ENCODE measurements around the gene AGER.

Gene AGER

DNA sequence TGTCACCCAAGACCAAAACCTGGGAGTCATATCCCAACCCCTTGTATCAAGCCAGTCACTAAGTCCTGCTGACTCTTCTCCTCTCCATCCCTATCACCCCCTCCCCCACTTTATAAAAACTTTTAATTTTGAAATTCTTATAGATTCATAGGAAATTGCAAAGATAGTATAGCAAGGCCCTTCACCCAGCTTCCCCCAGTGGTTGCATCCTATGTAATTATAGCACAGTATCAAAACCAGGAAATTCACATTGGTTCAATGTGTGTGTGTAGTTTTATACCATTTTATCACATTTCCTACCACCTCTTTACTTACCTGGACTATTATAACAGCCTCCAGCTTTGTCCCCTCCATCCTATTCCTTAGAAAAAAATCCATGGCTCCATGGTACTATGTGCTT lies 26.0 kb downstream of the AGER start:
- no peak overlapping the region for H3K4me3 ChIP-seq (ENCODE audit: insufficient read depth, low read depth, low read length, poor library complexity, severe bottlenecking)
- no peak for DNase-seq
- no peak overlapping the region for H3K27ac ChIP-seq (ENCODE audit: insufficient read depth, low read length, poor library complexity, severe bottlenecking)
- no peaks in the 10 kb centered on the region for H3K27me3 ChIP-seq (replicated peaks; ENCODE audit: control insufficient read depth, insufficient read depth, low read length, poor library complexity, severe bottlenecking)
- no peaks in the 10 kb centered on the region for H3K9me3 ChIP-seq (ENCODE audit: control insufficient read depth, low read length)
- peaks cover 14% of the 10 kb centered on the region for H3K4me1 ChIP-seq (ENCODE audit: control insufficient read depth, insufficient read depth, low read length, poor library complexity, severe bottlenecking)
- H3K36me3 ChIP-seq (ENCODE audit: control insufficient read depth, insufficient read depth, low read length) = no peaks in the 10 kb centered on the region

- Histone ChIP-seq H3K27me3 (replicated peaks; ENCODE audit: control insufficient read depth, insufficient read depth, low read length, poor library complexity, severe bottlenecking) (no peaks in the 10 kb centered on the region), H3K27ac (ENCODE audit: insufficient read depth, low read length, poor library complexity, severe bottlenecking) (no peak overlapping the region), H3K36me3 (ENCODE audit: control insufficient read depth, insufficient read depth, low read length) (no peaks in the 10 kb centered on the region), H3K9me3 (ENCODE audit: control insufficient read depth, low read length) (no peaks in the 10 kb centered on the region), H3K4me1 (ENCODE audit: control insufficient read depth, insufficient read depth, low read length, poor library complexity, severe bottlenecking) (peaks cover 14% of the 10 kb centered on the region), H3K4me3 (ENCODE audit: insufficient read depth, low read depth, low read length, poor library complexity, severe bottlenecking) (no peak overlapping the region)
- no peak for DNase-seq
Measured at GRCh38 chr6:32156891-32157290, 27.2 kb downstream of the AGER start.

DNA sequence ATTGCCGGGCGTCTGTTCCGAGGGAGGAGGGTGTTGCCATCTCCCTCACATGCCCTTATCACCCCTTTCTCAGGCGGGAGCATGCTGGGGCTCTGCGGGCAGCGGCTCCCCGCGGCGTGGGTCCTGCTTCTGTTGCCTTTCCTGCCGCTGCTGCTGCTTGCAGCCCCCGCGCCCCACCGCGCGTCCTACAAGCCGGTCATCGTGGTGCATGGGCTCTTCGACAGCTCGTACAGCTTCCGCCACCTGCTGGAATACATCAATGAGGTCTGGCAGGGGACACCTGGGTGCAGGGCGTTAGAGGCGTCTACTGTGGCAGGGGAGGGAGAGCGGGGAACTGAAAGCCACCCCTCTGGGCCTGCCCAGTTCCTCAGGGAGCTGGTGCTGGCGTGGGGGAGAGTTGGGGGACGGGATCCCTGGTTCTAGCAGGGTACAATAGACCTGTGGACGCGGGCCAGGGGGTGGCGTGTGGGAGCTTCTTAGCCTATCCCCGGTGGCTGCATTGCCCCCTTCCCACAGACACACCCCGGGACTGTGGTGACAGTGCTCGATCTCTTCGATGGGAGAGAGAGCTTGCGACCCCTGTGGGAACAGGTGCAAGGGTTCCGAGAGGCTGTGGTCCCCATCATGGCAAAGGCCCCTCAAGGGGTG lies 29.4 kb downstream of the AGER start:
- Histone ChIP-seq H3K27me3 (replicated peaks; ENCODE audit: control insufficient read depth, insufficient read depth, low read length, poor library complexity, severe bottlenecking) (no peaks in the 10 kb centered on the region), H3K36me3 (ENCODE audit: control insufficient read depth, insufficient read depth, low read length) (no peaks in the 10 kb centered on the region), H3K27ac (ENCODE audit: insufficient read depth, low read length, poor library complexity, severe bottlenecking) (peak overlapping the region; percentile 61), H3K4me1 (ENCODE audit: control insufficient read depth, insufficient read depth, low read length, poor library complexity, severe bottlenecking) (peaks cover 14% of the 10 kb centered on the region), H3K9me3 (ENCODE audit: control insufficient read depth, low read length) (no peaks in the 10 kb centered on the region), H3K4me3 (ENCODE audit: insufficient read depth, low read depth, low read length, poor library complexity, severe bottlenecking) (peak overlapping the region; percentile 67)
- peak; percentile 35 to 45 (median 41) for DNase-seq

DNA sequence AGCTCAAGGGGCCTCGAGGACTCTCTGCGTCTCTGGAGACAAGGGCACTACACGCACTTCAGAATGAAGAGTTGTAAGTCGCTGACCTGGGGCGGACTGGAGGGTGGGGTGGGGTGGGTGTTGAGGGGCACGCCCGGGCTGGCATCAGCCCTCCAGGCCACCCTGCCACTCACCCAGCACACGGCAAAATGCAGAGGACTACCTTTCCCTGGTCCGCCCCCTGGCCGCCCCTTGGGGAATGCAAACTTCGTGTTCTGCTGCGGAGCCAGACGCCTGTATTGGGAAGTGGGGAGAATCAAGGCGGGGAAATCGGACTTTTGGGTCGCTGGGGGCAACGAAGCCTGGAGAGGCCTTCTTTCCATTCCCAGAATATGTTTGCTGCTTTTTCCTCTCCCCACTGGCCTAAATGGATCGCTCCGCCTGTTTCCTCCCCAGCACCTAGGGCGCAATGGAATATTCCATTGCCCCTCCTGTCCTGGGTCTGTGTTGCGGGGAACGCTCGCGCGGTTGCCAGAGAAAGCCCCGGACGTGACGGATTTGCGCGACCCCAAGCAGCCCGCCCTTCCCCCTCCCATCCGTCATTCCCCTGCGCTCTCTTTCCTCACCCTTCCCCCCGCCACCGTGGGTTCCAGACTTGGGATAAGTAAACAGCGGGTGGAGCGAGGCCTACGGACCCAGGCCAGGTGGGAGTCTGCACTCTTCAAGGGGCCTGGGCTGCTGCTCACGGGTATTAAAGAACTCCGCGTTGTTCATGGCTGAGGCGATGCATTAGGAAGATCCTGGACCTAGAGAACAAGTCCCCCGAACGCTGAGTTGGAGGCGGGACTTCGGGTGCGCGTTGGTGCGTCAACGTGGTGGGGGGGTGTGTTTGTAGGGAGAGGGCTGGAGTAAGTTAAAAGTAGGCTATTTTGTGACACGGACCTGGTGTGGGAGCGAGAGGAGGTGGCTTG lies 30.2 kb downstream of the AGER start, which contains the start of gene PPT2:
PPT2 (plus strand) TSS at position 578 of the 950 bp plus-strand sequence. CDS start 454 bp downstream, outside the sequence.
- Histone ChIP-seq H3K4me1 (ENCODE audit: control insufficient read depth, insufficient read depth, low read length, poor library complexity, severe bottlenecking) (peaks cover 19% of the 10 kb centered on the region), H3K9me3 (ENCODE audit: control insufficient read depth, low read length) (no peaks in the 10 kb centered on the region), H3K27ac (ENCODE audit: insufficient read depth, low read length, poor library complexity, severe bottlenecking) (peak within 1 kb of the TSS; percentile 61), H3K36me3 (ENCODE audit: control insufficient read depth, insufficient read depth, low read length) (no peaks in the 10 kb centered on the region), H3K4me3 (ENCODE audit: insufficient read depth, low read depth, low read length, poor library complexity, severe bottlenecking) (peak within 1 kb of the TSS; percentile 67), H3K27me3 (replicated peaks; ENCODE audit: control insufficient read depth, insufficient read depth, low read length, poor library complexity, severe bottlenecking) (peaks cover 7% of the 10 kb centered on the region)
- peak; percentile 36 to 49 (median 44) for DNase-seq

GRCh38 chr6:32152769-32153563 lies 31.1 kb downstream of the AGER start:
- no peaks in the 10 kb centered on the region for H3K9me3 ChIP-seq (ENCODE audit: control insufficient read depth, low read length)
- no peak overlapping the region for H3K27ac ChIP-seq (ENCODE audit: insufficient read depth, low read length, poor library complexity, severe bottlenecking)
- H3K4me1 ChIP-seq (ENCODE audit: control insufficient read depth, insufficient read depth, low read length, poor library complexity, severe bottlenecking) = peaks cover 21% of the 10 kb centered on the region
- H3K36me3 ChIP-seq (ENCODE audit: control insufficient read depth, insufficient read depth, low read length) = no peaks in the 10 kb centered on the region
- H3K4me3 ChIP-seq (ENCODE audit: insufficient read depth, low read depth, low read length, poor library complexity, severe bottlenecking) = no peak overlapping the region
- H3K27me3 ChIP-seq (replicated peaks; ENCODE audit: control insufficient read depth, insufficient read depth, low read length, poor library complexity, severe bottlenecking) = peaks cover 11% of the 10 kb centered on the region
- no peak for DNase-seq

DNA sequence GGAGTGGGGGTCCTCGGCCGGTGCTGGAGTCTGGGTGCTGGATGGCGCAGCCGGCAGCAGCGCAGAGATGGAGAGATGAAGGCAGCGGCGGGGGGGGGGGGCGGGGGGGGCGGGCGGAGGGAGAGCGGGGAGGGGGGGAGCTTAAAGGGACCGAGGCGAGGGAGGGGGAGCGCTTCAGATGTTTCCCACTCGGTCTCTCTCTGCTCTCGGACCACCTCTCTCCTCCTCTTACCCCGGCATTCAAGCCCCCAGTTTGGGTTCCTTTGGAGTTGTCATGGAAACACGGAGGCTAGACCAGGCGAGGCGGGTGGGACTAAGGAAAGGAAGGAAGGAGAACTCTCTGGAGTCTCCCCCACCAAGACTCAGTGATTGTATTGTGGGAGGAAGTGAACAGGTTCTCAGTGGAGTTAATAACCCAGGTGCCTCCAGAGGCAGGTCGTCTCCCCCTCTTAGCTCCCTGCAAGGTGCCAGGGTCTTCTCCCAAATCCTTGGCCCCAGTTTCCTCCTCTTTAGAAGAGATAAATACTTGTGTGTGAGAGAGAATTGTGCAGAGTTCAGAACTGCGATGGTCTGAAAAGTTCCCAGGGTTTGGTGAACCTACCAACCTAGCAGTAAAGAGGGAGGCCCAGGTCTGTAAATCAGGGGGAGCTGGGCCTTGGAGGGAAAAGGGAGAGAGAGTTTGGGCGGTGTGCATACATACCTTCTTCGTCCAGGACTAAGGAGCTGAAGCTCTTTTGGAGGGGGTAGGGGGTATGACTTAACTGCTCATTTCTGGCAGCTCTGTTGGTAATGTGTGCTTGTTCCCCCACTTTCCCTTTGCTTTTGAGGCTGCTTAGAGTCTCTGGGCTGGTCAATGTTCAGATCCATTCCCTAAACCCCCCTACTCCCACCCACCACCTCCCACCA lies 31.9 kb downstream of the AGER start, which contains the start of gene PRRT1:
PRRT1 (minus strand) TSS at position 77 of the 906 bp plus-strand sequence. CDS start 112 bp downstream, outside the sequence.
- Histone ChIP-seq H3K4me3 (ENCODE audit: insufficient read depth, low read depth, low read length, poor library complexity, severe bottlenecking) (no peak within 1 kb of the TSS), H3K4me1 (ENCODE audit: control insufficient read depth, insufficient read depth, low read length, poor library complexity, severe bottlenecking) (peaks cover 21% of the 10 kb centered on the region), H3K9me3 (ENCODE audit: control insufficient read depth, low read length) (no peaks in the 10 kb centered on the region), H3K36me3 (ENCODE audit: control insufficient read depth, insufficient read depth, low read length) (no peaks in the 10 kb centered on the region), H3K27ac (ENCODE audit: insufficient read depth, low read length, poor library complexity, severe bottlenecking) (no peak within 1 kb of the TSS), H3K27me3 (replicated peaks; ENCODE audit: control insufficient read depth, insufficient read depth, low read length, poor library complexity, severe bottlenecking) (peaks cover 11% of the 10 kb centered on the region)
- no peak for DNase-seq

GRCh38 chr6:32151181-32151862 lies 32.7 kb downstream of the AGER start:
- Histone ChIP-seq H3K27ac (ENCODE audit: insufficient read depth, low read length, poor library complexity, severe bottlenecking) (no peak overlapping the region), H3K4me3 (ENCODE audit: insufficient read depth, low read depth, low read length, poor library complexity, severe bottlenecking) (no peak overlapping the region), H3K36me3 (ENCODE audit: control insufficient read depth, insufficient read depth, low read length) (no peaks in the 10 kb centered on the region), H3K9me3 (ENCODE audit: control insufficient read depth, low read length) (no peaks in the 10 kb centered on the region), H3K4me1 (ENCODE audit: control insufficient read depth, insufficient read depth, low read length, poor library complexity, severe bottlenecking) (peaks cover 21% of the 10 kb centered on the region), H3K27me3 (replicated peaks; ENCODE audit: control insufficient read depth, insufficient read depth, low read length, poor library complexity, severe bottlenecking) (peaks cover 11% of the 10 kb centered on the region)
- DNase-seq = no peak

DNA sequence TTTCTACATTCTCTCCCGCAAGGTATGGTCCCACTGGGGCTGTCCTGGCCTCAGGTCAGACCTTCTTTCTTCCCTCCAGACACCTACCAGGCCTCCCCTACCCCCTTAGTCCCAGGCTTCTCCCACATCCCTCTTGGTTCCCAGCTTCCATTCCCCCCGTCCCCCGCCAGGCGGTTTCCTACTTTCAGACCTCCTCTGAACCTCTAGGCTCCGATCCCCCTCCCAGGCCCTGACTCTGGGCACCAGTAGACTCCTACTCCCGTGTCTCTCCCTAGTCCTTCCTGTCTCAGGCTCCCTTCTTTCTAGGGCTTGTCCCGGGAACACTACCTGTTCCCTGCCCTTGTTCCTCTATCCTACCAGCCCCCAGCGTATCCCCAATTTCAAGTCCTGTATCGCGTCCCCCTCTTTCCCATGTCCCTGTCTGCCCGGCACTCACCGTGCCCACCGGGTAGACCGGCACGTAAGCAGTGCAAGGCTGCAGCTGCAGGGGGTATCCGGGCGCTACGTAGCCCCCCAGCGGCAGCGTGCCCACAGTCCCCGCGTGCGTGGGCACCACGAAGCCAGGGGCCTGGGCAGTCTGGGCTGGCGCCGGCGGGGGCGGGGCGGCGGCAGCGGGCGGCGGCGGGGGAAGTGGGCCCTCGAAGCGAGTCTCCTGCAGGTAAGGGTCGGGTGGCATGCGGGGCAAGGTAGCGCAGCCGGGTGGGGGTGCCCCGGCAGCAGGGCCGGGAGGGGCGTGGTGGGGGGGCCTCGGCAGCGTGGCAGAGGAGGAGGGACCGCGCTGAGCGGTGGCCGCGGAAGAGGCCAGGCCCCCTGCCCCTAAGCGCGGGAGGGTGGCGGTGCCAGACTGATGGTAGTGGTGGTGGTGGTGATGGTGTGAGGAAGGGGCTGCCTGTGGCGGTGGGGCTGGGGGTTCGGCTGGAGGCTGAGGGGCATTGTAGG lies 33.9 kb downstream of the AGER start:
- H3K4me3 ChIP-seq (ENCODE audit: insufficient read depth, low read depth, low read length, poor library complexity, severe bottlenecking) = no peak overlapping the region

More for the DNA sequence above, 33.9 kb downstream of the AGER start:
- DNase-seq = no peak
- H3K36me3 ChIP-seq (ENCODE audit: control insufficient read depth, insufficient read depth, low read length) = no peaks in the 10 kb centered on the region
- H3K4me1 ChIP-seq (ENCODE audit: control insufficient read depth, insufficient read depth, low read length, poor library complexity, severe bottlenecking) = peaks cover 19% of the 10 kb centered on the region
- H3K27me3 ChIP-seq (replicated peaks; ENCODE audit: control insufficient read depth, insufficient read depth, low read length, poor library complexity, severe bottlenecking) = peaks cover 11% of the 10 kb centered on the region
- H3K27ac ChIP-seq (ENCODE audit: insufficient read depth, low read length, poor library complexity, severe bottlenecking) = no peak overlapping the region
- H3K9me3 ChIP-seq (ENCODE audit: control insufficient read depth, low read length) = no peaks in the 10 kb centered on the region
